ENCODE data around the gene MED20. TPM values are rescaled to one million over a fixed set of nuclear protein-coding genes. Genes with fewer than 3 reads are reported as not detected.

The MED20 gene
- total and polyA plus RNA-seq, 8 donors = 19.7 to 32.1 (median 27.9) TPM

- peak; percentile 25 for ATAC-seq
- no peak overlapping the region for H3K4me3 ChIP-seq
- no peaks in the 10 kb centered on the region for H3K27me3 ChIP-seq
- intact Hi-C loops (cut with DNase I) = no loop called here
- H3K9me3 ChIP-seq = no peaks in the 10 kb centered on the region
- TF ChIP-seq CTCF (IDR thresholded peaks at IDR 0.05) = no peak
- peak in 2 of 4 donors; percentile 36 to 76 for DNase-seq
- no peaks in the 10 kb centered on the region for H3K4me1 ChIP-seq
- H3K27ac ChIP-seq = peak overlapping the region in 1 of 2 donors; percentile 41
- no peaks in the 10 kb centered on the region for H3K36me3 ChIP-seq
Measured at GRCh38 chr6:41872147-41872546, 48.8 kb downstream of the MED20 start.

GRCh38 chr6:41871691-41872090 is 49.2 kb downstream of the MED20 start:
- intact Hi-C loops (cut with DNase I) = no loop called here
- no peaks in the 10 kb centered on the region for H3K36me3 ChIP-seq
- no peak for TF ChIP-seq CTCF (IDR thresholded peaks at IDR 0.05)
- peak overlapping the region in 1 of 2 donors; percentile 41 for H3K27ac ChIP-seq
- ATAC-seq = no peak
- no peak for DNase-seq
- no peaks in the 10 kb centered on the region for H3K9me3 ChIP-seq
- no peak overlapping the region for H3K4me3 ChIP-seq
- no peaks in the 10 kb centered on the region for H3K27me3 ChIP-seq
- H3K4me1 ChIP-seq = no peaks in the 10 kb centered on the region

GRCh38 chr6:41859356-41859755 is 61.6 kb downstream of the MED20 start:
- Histone ChIP-seq H3K36me3 (no peaks in the 10 kb centered on the region), H3K27ac (no peak overlapping the region), H3K4me3 (no peak overlapping the region), H3K4me1 (no peaks in the 10 kb centered on the region), H3K27me3 (no peaks in the 10 kb centered on the region), H3K9me3 (no peaks in the 10 kb centered on the region)
- TF ChIP-seq CTCF (IDR thresholded peaks at IDR 0.05) = no peak
- intact Hi-C loops (cut with DNase I) = no loop called here
- DNase-seq (no peak), ATAC-seq (no peak)

GRCh38 chr6:41858703-41859102 is 62.2 kb downstream of the MED20 start:
- no peak overlapping the region for H3K4me3 ChIP-seq
- DNase-seq (no peak), ATAC-seq (no peak)
- intact Hi-C loops (cut with DNase I) = no loop called here
- TF ChIP-seq CTCF (IDR thresholded peaks at IDR 0.05) = no peak
- no peaks in the 10 kb centered on the region for H3K9me3 ChIP-seq
- H3K4me1 ChIP-seq = no peaks in the 10 kb centered on the region
- H3K27me3 ChIP-seq = no peaks in the 10 kb centered on the region
- H3K36me3 ChIP-seq = no peaks in the 10 kb centered on the region
- H3K27ac ChIP-seq = no peak overlapping the region

Other genes starting within 250 kb of the MED20 start
- 10 to 100 TPM; 22.0 to 37.0 TPM for gene TFEB, start 185.5 kb downstream of the MED20 start, total RNA-seq
- 10 to 100 TPM in 2 of 6 donors, 1 to 10 TPM in 4; 7.6 to 12.9 (median 9.1) TPM for gene TFEB, start 185.5 kb downstream of the MED20 start, polyA plus RNA-seq (ENCODE audit: insufficient read length in 6 of 6)
- gene PGC, start 173.7 kb downstream of the MED20 start, total RNA-seq = 100 to 1,000 TPM; 175 to 266 TPM
- 1 to 10 TPM; 5.4 to 9.9 (median 7.4) TPM for gene PGC, start 173.7 kb downstream of the MED20 start, polyA plus RNA-seq (ENCODE audit: insufficient read length in 6 of 6)
- 1 to 10 TPM; 5.3 to 5.7 TPM for gene FRS3, start 141.2 kb downstream of the MED20 start, total RNA-seq
- gene FRS3, start 141.2 kb downstream of the MED20 start, polyA plus RNA-seq (ENCODE audit: insufficient read length in 6 of 6) = 10 to 100 TPM in 2 of 6 donors, 1 to 10 TPM in 4; 8.0 to 10.9 (median 9.8) TPM
- gene PRICKLE4, start 140.4 kb downstream of the MED20 start, total RNA-seq = 10 to 100 TPM in 1 of 2 donors, 1 to 10 TPM in 1; 7.9 to 13.1 TPM
- gene PRICKLE4, start 140.4 kb downstream of the MED20 start, polyA plus RNA-seq (ENCODE audit: insufficient read length in 6 of 6) = 10 to 100 TPM in 3 of 6 donors, 1 to 10 TPM in 3; 4.5 to 13.7 (median 10.3) TPM
- gene TOMM6, start 133.4 kb downstream of the MED20 start, total RNA-seq = 100 to 1,000 TPM; 169 to 176 TPM
- gene TOMM6, start 133.4 kb downstream of the MED20 start, polyA plus RNA-seq (ENCODE audit: insufficient read length in 6 of 6) = 100 to 1,000 TPM; 176 to 203 (median 196) TPM
- gene USP49, start 25.8 kb downstream of the MED20 start, total RNA-seq = 1 to 10 TPM; 3.8 to 4.3 TPM
- 10 to 100 TPM; 12.7 to 16.4 (median 14.2) TPM for gene USP49, start 25.8 kb downstream of the MED20 start, polyA plus RNA-seq (ENCODE audit: insufficient read length in 6 of 6)
- gene BYSL, start 360 bp upstream of the MED20 start, total RNA-seq = 10 to 100 TPM; 12.6 to 23.4 TPM
- 10 to 100 TPM; 21.4 to 24.9 (median 24.3) TPM for gene BYSL, start 360 bp upstream of the MED20 start, polyA plus RNA-seq (ENCODE audit: insufficient read length in 6 of 6)
- 100 to 1,000 TPM; 148 to 153 TPM for gene CCND3, start 20.7 kb upstream of the MED20 start, total RNA-seq
- gene CCND3, start 20.7 kb upstream of the MED20 start, polyA plus RNA-seq (ENCODE audit: insufficient read length in 6 of 6) = 10 to 100 TPM; 37.5 to 50.3 (median 44.8) TPM
- 10 to 100 TPM; 27.5 to 32.0 TPM for gene TAF8, start 129.4 kb upstream of the MED20 start, total RNA-seq
- gene TAF8, start 129.4 kb upstream of the MED20 start, polyA plus RNA-seq (ENCODE audit: insufficient read length in 6 of 6) = 10 to 100 TPM; 26.4 to 28.7 (median 27.9) TPM
- gene C6orf132, start 221.5 kb upstream of the MED20 start, total RNA-seq = 10 to 100 TPM; 19.6 to 20.3 TPM
- 1 to 10 TPM; 2.4 to 3.8 (median 2.9) TPM for gene C6orf132, start 221.5 kb upstream of the MED20 start, polyA plus RNA-seq (ENCODE audit: insufficient read length in 6 of 6)